Thyroid gland (tissue), 4 donors: ENCODE data around the gene TRIP4.

Experiments used
- POLR2A ChIP-seq, 2 donors: fragments of 450-650 bp; IDR thresholded peaks; one replicate each; pipeline ENCODE4 v1.6.1; 2017; ENCODE audit warnings: antibody characterized with exemption in 2 of 2, mild to moderate bottlenecking in 2 of 2, moderate library complexity in 1 of 2
- TF ChIP-seq, protein P1 (sequence below), 6 experiments: fragments of 200-600 bp in 3 of 6; fragments of 450-650 bp in 3 of 6; sonication (generic) in 3 of 6; IDR thresholded peaks; one replicate each; pipeline ENCODE4 v1.5.1; 2016 to 2019; ENCODE audit warnings: antibody characterized with exemption in 6 of 6, mild to moderate bottlenecking in 2 of 6, inconsistent platforms in 1 of 6, moderate library complexity in 1 of 6

DNA sequence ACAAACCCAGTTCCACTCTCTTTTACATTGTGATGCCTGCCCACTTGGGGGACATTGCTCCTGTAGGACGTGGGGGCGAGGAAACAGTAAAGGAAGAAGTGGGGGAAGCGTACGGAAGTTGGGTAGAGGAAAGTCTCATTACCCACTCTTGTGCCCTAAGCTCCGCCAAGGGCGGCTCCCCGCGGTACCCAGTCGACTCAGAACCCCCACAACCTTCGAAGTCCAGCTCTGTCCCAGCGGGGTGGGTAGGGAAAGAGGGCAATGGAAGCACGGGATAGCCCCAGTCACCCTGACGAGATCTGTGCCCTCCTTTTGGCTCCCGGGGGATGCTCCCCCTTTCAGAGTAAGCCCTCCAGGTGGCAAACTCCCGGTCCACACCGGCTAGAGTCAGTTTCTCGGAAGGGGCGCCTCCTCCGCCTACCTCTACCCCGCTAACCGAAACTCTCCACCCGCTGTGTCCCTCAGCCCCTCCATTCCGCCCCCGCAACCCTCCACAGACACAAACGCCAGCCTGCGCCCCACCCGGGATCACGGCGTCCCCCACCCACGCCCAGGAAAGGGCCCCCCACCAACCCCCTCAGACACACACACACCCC, 32.2 kb upstream of the TRIP4 start:
- TF ChIP-seq, protein P1, sequence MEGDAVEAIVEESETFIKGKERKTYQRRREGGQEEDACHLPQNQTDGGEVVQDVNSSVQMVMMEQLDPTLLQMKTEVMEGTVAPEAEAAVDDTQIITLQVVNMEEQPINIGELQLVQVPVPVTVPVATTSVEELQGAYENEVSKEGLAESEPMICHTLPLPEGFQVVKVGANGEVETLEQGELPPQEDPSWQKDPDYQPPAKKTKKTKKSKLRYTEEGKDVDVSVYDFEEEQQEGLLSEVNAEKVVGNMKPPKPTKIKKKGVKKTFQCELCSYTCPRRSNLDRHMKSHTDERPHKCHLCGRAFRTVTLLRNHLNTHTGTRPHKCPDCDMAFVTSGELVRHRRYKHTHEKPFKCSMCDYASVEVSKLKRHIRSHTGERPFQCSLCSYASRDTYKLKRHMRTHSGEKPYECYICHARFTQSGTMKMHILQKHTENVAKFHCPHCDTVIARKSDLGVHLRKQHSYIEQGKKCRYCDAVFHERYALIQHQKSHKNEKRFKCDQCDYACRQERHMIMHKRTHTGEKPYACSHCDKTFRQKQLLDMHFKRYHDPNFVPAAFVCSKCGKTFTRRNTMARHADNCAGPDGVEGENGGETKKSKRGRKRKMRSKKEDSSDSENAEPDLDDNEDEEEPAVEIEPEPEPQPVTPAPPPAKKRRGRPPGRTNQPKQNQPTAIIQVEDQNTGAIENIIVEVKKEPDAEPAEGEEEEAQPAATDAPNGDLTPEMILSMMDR (IDR thresholded peaks at IDR 0.05): no peak
- TF ChIP-seq POLR2A (IDR thresholded peaks at IDR 0.05): no peak
